ENCODE measurements around the gene RTKN2. TPM values are rescaled to one million over a fixed set of nuclear protein-coding genes. Genes with fewer than 3 reads are reported as not detected.

RTKN2 gene
- total and polyA plus RNA-seq, 2 of the 4 experiments (the other 2 are of a cell fraction): 0.75 to 0.90 TPM

GRCh38 chr10:62182171-62182570 is 86.5 kb downstream of the RTKN2 start:
- H2BK5ac ChIP-seq (ENCODE audit: low read depth, low read length, poor library complexity, severe bottlenecking): no peak overlapping the region
- no peak overlapping the region for H3K4me2 ChIP-seq (ENCODE audit: low read depth, low read length)
- ChIA-PET CTCF (no interaction called here), POLR2A (ENCODE audit: unreplicated experiment) (no interaction called here)
- H2AK5ac ChIP-seq (ENCODE audit: low read depth, low read length): no peak overlapping the region
- no peak overlapping the region for H2BK120ac ChIP-seq (ENCODE audit: low read depth, low read length)
- H3K14ac ChIP-seq (replicated peaks; ENCODE audit: low read depth, low read length): no peak overlapping the region
- no peaks in the 10 kb centered on the region for H4K20me1 ChIP-seq (ENCODE audit: insufficient read depth, low read length)
- H3K79me1 ChIP-seq (ENCODE audit: low read depth in 1 of 2, low read length in 2 of 2): no peaks in the 10 kb centered on the region
- no peak overlapping the region for H3K27ac ChIP-seq (ENCODE audit: insufficient read depth, low read length)
- H4K5ac ChIP-seq (ENCODE audit: low read depth, low read length): no peak overlapping the region
- no peak overlapping the region for H4K91ac ChIP-seq (ENCODE audit: insufficient read depth, low read depth, low read length)
- H2AK9ac ChIP-seq (replicated peaks; ENCODE audit: low read depth, low read length, poor library complexity): no peak overlapping the region
- H2AFZ ChIP-seq (replicated peaks; ENCODE audit: low read length, poor library complexity): no peak overlapping the region
- in situ Hi-C loops (cut with MboI; ENCODE audit: low sequenced_read_pairs): no loop called here
- no peak overlapping the region for H3K9ac ChIP-seq (ENCODE audit: low read depth, low read length)
- H3K4ac ChIP-seq (ENCODE audit: low read depth, low read length): no peak overlapping the region
- no TSS peak for BruUV-seq (replicated peaks)
- no peak overlapping the region for H3K4me3 ChIP-seq (ENCODE audit: insufficient read depth, low read depth, low read length)
- H3K23ac ChIP-seq (ENCODE audit: low read depth, low read length): no peak overlapping the region
- no peak for TF ChIP-seq ELK1 (IDR thresholded peaks at IDR 0.05; ENCODE audit: borderline replicate concordance, low read depth, low read length)
- no peak for TF ChIP-seq FOS (IDR thresholded peaks at IDR 0.05; ENCODE audit: low read depth, low read length)
- TF ChIP-seq MAFK (IDR thresholded peaks at IDR 0.05; ENCODE audit: low read depth, low read length): no peak
- TF ChIP-seq RCOR1 (IDR thresholded peaks at IDR 0.05; ENCODE audit: insufficient replicate concordance, low read length): no peak
- no peak for TF ChIP-seq MAZ (IDR thresholded peaks at IDR 0.05; ENCODE audit: borderline replicate concordance, low read depth, low read length)
- TF ChIP-seq MXI1 (IDR thresholded peaks at IDR 0.05; ENCODE audit: borderline replicate concordance, low read depth, low read length): no peak
- no peak for TF ChIP-seq BHLHE40 (IDR thresholded peaks at IDR 0.05; ENCODE audit: low read depth, low read length)
- no peak for TF ChIP-seq CHD1 (IDR thresholded peaks at IDR 0.05; ENCODE audit: low read depth, low read length)
- TF ChIP-seq NFE2L2 (IDR thresholded peaks at IDR 0.05; ENCODE audit: low read depth, low read length): no peak
- TF ChIP-seq, protein P1, sequence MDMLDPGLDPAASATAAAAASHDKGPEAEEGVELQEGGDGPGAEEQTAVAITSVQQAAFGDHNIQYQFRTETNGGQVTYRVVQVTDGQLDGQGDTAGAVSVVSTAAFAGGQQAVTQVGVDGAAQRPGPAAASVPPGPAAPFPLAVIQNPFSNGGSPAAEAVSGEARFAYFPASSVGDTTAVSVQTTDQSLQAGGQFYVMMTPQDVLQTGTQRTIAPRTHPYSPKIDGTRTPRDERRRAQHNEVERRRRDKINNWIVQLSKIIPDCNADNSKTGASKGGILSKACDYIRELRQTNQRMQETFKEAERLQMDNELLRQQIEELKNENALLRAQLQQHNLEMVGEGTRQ (IDR thresholded peaks at IDR 0.05; ENCODE audit: low read depth, low read length): no peak
- no peak for TF ChIP-seq CEBPB (IDR thresholded peaks at IDR 0.05; ENCODE audit: low read depth, low read length)
- no peak for TF ChIP-seq CTCF (conservative IDR thresholded peaks at IDR 0.05; ENCODE audit: low read depth, low read length)
- no peak for TF ChIP-seq SMC3 (IDR thresholded peaks at IDR 0.05; ENCODE audit: low read depth, low read length)
- TF ChIP-seq RAD21 (IDR thresholded peaks at IDR 0.05; ENCODE audit: low read length): no peak
- no peak overlapping the region for H2BK15ac ChIP-seq (ENCODE audit: low read depth, low read length)
- no peak overlapping the region for H2BK20ac ChIP-seq (ENCODE audit: low read depth, low read length)
- no peaks in the 10 kb centered on the region; the same call in 1 of the 2 replicates for H3K4me1 ChIP-seq (ENCODE audit: control insufficient read depth, insufficient read depth, low read length)
- no peaks in the 10 kb centered on the region for H3K36me3 ChIP-seq (ENCODE audit: control insufficient read depth, insufficient read depth, low read length)
- peaks cover 3% of the 10 kb centered on the region for H3K9me3 ChIP-seq (ENCODE audit: control insufficient read depth, insufficient read depth, low read length)
- H3K18ac ChIP-seq (ENCODE audit: low read depth, low read length): no peak overlapping the region
- dilution Hi-C loops (cut with HindIII; ENCODE audit: low sequenced_read_pairs, unreplicated experiment): no loop called here
- H4K8ac ChIP-seq (ENCODE audit: low read depth in 2 of 2, low read length in 2 of 2): no peak overlapping the region
- no peaks in the 10 kb centered on the region for H3K9me1 ChIP-seq (ENCODE audit: insufficient read depth, low read length)
- DNase-seq: no peak
- no peaks in the 10 kb centered on the region for H3K27me3 ChIP-seq (ENCODE audit: control insufficient read depth, insufficient read depth, low read length)
- intact Hi-C loops (cut with micrococcal nuclease): no loop called here
- H3K56ac ChIP-seq (ENCODE audit: extremely low read depth, insufficient read depth, low read length): no peak overlapping the region
- ATAC-seq (ENCODE audit: low read depth): no peak
- 60% methylated on average over 1 of the region's 2 CpGs; no CpG with 5 or more reads in 1 of the 2 experiments for WGBS, 2 experiments (ENCODE audit: extremely low coverage in 2 of 2, insufficient read length in 1 of 2)

Data from IMR-90 (cell line).